ENCODE data around the gene PITPNC1.
"Not testable (repeated sequence)": the region's sequence is repeated elsewhere in the genome, so short reads cannot be mapped to it uniquely, and the experiment has no call there.

PITPNC1 gene

GRCh38 chr17:67379251-67379630 is 2.2 kb downstream of the PITPNC1 start:
- no peak for TF ChIP-seq CTCF (IDR thresholded peaks at IDR 0.05; ENCODE audit: low read depth, low read length)
- H3K4me3 ChIP-seq (ENCODE audit: low read depth, low read length), result peak overlapping the region; percentile 86

- no peak overlapping the region for H3K4me3 ChIP-seq (ENCODE audit: low read depth, low read length)
- no peak for TF ChIP-seq CTCF (IDR thresholded peaks at IDR 0.05; ENCODE audit: low read depth, low read length)
Observed at GRCh38 chr17:67381929-67382257, 4.8 kb downstream of the PITPNC1 start.

- no peak for TF ChIP-seq CTCF (IDR thresholded peaks at IDR 0.05; ENCODE audit: low read depth, low read length)
- H3K4me3 ChIP-seq (ENCODE audit: low read depth, low read length), result no peak overlapping the region
Observed at GRCh38 chr17:67385122-67385988, 8.3 kb downstream of the PITPNC1 start.

- no peak overlapping the region for H3K4me3 ChIP-seq (ENCODE audit: low read depth, low read length)
- peak; percentile 88 for TF ChIP-seq CTCF (IDR thresholded peaks at IDR 0.05; ENCODE audit: low read depth, low read length)
Observed at GRCh38 chr17:67386965-67387551, 10.0 kb downstream of the PITPNC1 start.

GRCh38 chr17:67388536-67388935 is 11.5 kb downstream of the PITPNC1 start:
- H3K4me3 ChIP-seq (ENCODE audit: low read depth, low read length), result not testable (repeated sequence)

- no peak overlapping the region for H3K4me3 ChIP-seq (ENCODE audit: low read depth, low read length)
- TF ChIP-seq CTCF (IDR thresholded peaks at IDR 0.05; ENCODE audit: low read depth, low read length), result no peak
Observed at GRCh38 chr17:67388986-67389385, 11.9 kb downstream of the PITPNC1 start.

GRCh38 chr17:67390006-67390645 is 13.0 kb downstream of the PITPNC1 start:
- no peak for TF ChIP-seq CTCF (IDR thresholded peaks at IDR 0.05; ENCODE audit: low read depth, low read length)
- H3K4me3 ChIP-seq (ENCODE audit: low read depth, low read length), result peak overlapping the region; percentile 17; the same call in 1 of the 2 replicates

Measured in WI38 (cell line).